ENCODE results near the gene SDK1. TPM values are rescaled to one million over a fixed set of nuclear protein-coding genes. Genes with fewer than 3 reads are reported as not detected.

Gene SDK1
- total RNA-seq, 1 donor = 0.43 TPM

DNA sequence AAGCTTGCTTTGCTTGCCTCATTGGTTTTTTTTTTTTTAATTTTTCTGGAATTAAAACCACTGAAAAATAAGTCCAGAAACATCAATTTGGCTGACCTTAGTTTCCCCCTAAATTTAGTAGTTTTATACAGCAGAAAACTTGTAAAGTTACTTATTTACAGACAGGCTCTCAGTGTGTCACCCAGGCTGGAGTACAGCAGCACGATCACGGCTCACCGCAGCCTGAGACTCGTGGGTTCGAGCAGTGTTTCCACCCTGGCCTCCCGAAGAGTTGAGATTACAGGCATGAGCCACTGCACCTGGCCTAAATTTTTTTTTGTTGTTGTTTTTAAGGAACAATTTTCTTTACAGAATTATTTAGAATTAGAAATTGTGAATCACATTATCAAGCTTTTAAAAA, 250.5 kb downstream of the SDK1 start:
- DNase-seq (ENCODE audit: low read depth) = no peak
- no peak overlapping the region for H3K4me3 ChIP-seq (ENCODE audit: low read depth, low read length)
- TF ChIP-seq, protein P1, sequence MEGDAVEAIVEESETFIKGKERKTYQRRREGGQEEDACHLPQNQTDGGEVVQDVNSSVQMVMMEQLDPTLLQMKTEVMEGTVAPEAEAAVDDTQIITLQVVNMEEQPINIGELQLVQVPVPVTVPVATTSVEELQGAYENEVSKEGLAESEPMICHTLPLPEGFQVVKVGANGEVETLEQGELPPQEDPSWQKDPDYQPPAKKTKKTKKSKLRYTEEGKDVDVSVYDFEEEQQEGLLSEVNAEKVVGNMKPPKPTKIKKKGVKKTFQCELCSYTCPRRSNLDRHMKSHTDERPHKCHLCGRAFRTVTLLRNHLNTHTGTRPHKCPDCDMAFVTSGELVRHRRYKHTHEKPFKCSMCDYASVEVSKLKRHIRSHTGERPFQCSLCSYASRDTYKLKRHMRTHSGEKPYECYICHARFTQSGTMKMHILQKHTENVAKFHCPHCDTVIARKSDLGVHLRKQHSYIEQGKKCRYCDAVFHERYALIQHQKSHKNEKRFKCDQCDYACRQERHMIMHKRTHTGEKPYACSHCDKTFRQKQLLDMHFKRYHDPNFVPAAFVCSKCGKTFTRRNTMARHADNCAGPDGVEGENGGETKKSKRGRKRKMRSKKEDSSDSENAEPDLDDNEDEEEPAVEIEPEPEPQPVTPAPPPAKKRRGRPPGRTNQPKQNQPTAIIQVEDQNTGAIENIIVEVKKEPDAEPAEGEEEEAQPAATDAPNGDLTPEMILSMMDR (IDR thresholded peaks at IDR 0.05; ENCODE audit: insufficient read depth, low read depth, low read length) = no peak

DNA sequence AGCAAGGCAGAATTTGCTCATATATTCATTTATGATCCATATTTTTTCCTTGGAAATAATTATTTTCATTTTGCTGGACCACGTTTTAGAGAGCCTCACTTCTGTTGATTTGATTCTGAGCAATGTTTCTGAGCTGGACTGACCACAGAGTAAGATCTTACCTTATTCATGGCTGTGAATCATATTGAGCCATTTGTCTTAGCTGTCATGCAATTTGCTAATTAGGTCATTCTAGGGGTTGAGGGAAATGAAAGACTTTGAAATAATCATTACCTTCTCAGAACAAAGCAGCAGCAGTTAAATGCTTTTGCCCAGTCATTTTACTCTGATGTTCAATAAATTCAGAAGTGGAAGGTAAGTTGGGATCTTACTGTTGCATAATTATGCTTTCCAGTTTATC, 251.4 kb downstream of the SDK1 start:
- TF ChIP-seq, protein P1 (IDR thresholded peaks at IDR 0.05; ENCODE audit: insufficient read depth, low read depth, low read length) = no peak
- H3K4me3 ChIP-seq (ENCODE audit: low read depth, low read length) = no peak overlapping the region
- DNase-seq (ENCODE audit: low read depth) = no peak

DNA sequence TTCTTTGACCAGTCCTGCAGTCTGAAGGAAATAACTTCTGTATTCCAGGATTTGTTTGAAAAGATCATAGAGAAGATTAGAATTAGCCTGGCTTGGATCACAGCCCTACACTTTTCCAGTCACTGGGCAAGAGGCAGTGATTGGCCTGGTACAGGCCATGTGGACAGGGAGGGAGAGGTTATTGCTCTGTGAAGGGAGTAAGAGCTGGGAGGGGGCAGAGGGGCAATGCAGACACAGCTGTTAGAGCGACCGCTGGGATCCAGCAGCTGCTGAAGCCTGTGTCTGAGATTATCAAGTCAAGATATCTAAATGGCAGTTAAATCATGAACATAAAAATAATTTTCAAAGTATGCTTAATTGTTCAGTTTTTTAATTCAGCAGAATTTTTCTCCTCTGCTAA, 257.3 kb downstream of the SDK1 start:
- H3K4me3 ChIP-seq (ENCODE audit: low read depth, low read length) = no peak overlapping the region
- peak; percentile 41 for DNase-seq (ENCODE audit: low read depth)
- TF ChIP-seq, protein P1 (IDR thresholded peaks at IDR 0.05; ENCODE audit: insufficient read depth, low read depth, low read length) = no peak

DNA sequence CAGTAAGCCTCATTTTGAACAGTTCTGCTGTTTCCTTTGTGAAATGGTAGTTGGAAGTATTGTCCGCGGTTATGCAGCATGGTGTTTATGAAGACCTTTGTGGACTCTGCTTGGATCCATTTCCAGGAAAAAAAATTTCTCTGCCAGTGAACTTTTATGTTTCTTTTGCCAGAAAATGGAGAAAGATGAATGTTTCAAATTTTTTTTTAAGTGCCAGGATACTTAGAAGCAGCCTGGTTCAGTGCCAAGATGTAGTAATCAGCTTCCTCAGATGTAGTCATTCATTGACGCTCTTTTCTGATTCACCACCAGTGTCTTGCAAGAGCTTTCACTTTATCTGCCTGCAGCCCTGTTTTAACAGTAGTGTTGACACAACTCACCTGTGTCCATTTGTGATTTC, 258.2 kb downstream of the SDK1 start:
- TF ChIP-seq, protein P1 (IDR thresholded peaks at IDR 0.05; ENCODE audit: insufficient read depth, low read depth, low read length) = no peak
- peak; percentile 85 for DNase-seq (ENCODE audit: low read depth)
- H3K4me3 ChIP-seq (ENCODE audit: low read depth, low read length) = no peak overlapping the region

DNA sequence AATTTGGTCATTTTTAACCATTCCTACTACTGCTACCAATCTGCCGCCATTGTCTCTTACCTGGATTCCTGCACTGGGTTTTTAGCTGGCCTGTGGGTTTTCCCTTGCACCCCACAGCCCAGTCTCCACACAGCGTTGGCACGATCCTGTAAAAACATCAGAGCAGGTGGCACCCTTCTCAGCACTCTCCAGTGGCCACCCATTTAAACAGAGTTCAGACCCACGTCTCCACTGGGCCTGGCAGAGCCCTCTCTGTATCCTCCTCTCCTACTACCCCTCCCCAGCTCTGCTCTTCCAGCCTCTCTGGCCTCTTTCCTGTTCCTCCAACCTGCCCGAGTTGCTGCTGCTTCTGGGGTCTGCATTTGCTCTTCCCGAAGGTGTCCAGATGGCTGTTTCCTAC, 259.4 kb downstream of the SDK1 start:
- H3K4me3 ChIP-seq (ENCODE audit: low read depth, low read length) = no peak overlapping the region
- TF ChIP-seq, protein P1 (IDR thresholded peaks at IDR 0.05; ENCODE audit: insufficient read depth, low read depth, low read length) = no peak

DNA sequence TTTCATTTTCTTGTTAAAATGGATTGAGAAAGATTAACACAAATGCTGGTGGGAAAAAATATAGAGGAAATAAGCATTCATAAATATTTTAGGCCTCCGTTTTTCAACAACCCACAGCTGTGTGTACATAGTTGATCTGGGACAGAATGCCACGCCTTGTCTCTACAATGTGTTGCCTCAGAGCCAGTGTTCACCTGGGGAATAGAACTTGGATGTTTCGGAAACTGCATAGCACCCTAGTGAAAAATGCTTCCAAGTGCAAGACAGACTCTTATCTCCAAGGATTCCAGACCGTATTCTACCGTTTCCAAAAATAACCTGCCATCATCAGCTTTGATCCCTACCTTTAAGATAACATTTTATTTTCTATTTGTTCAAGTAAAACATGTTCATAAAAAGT, 260.9 kb downstream of the SDK1 start:
- no peak for DNase-seq (ENCODE audit: low read depth)
- TF ChIP-seq, protein P1 (IDR thresholded peaks at IDR 0.05; ENCODE audit: insufficient read depth, low read depth, low read length) = no peak
- H3K4me3 ChIP-seq (ENCODE audit: low read depth, low read length) = no peak overlapping the region

More for the DNA sequence above, 259.4 kb downstream of the SDK1 start:
- no peak for DNase-seq (ENCODE audit: low read depth)

DNA sequence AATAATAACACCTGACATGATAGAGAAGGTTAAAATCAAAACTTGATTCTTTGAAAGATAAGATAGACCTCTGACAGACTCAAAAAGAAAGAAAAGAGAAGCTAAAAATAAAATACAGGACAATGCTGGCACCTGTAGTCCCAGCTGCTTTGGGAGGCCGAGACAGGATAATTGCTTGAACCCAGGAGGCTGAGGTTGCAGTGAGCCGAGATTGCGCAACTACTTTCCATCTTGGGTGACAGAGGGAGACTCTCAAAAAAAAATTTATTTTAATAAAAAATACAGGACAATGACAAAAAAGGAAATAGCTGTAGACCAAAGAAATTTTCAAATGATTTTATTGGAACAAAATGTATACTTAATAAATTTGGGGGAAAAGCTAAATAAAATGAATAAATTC, 263.2 kb downstream of the SDK1 start:
- H3K4me3 ChIP-seq (ENCODE audit: low read depth, low read length) = no peak overlapping the region
- DNase-seq (ENCODE audit: low read depth) = no peak
- TF ChIP-seq, protein P1 (IDR thresholded peaks at IDR 0.05; ENCODE audit: insufficient read depth, low read depth, low read length) = no peak
